Skeletal muscle satellite cell (primary cell): ENCODE data around the gene TP53TG5.
A peak's percentile ranks its signal among the peaks of the same experiment; 100 is the strongest.

ENCODE experiments used
- H3K27me3 ChIP-seq: 2 replicates; pipeline ENCODE4 v1.7.0; 2013; ENCODE audit warnings: low read length; ENCODE audit not compliant: control insufficient read depth, insufficient read depth
- H3K36me3 ChIP-seq: 2 replicates; pipeline ENCODE4 v1.7.0; 2013; ENCODE audit warnings: mild to moderate bottlenecking, control low read depth, low read length; ENCODE audit not compliant: insufficient read depth
- H3K4me1 ChIP-seq: 2 replicates; pipeline ENCODE4 v1.7.0; 2013; ENCODE audit warnings: low read length; ENCODE audit not compliant: control insufficient read depth, insufficient read depth
- H3K4me2 ChIP-seq: 2 replicates; pipeline ENCODE4 v1.7.0; 2013; ENCODE audit warnings: mild to moderate bottlenecking, low read length
- H3K4me3 ChIP-seq: 2 replicates; pipeline ENCODE4 v1.7.0; 2013; ENCODE audit warnings: low read length
- H3K9ac ChIP-seq: 2 replicates; pipeline ENCODE4 v1.7.0; 2013; ENCODE audit warnings: mild to moderate bottlenecking, low read depth, low read length, moderate library complexity
- H3K9me3 ChIP-seq: replicated peaks from 2 replicates; pipeline ENCODE4 v1.7.0; 2013; ENCODE audit warnings: mild to moderate bottlenecking, control low read depth, low read length

TP53TG5 gene

GRCh38 chr20:45373353-45374100 is 4.6 kb downstream of the TP53TG5 start:
- no peaks in the 10 kb centered on the region for H3K9me3 ChIP-seq
- H3K27me3 ChIP-seq: no peaks in the 10 kb centered on the region
- H3K4me3 ChIP-seq: peak overlapping the region; percentile 67
- H3K36me3 ChIP-seq: peaks cover 2% of the 10 kb centered on the region
- H3K4me2 ChIP-seq: peak overlapping the region; percentile 83
- H3K9ac ChIP-seq: peak overlapping the region; percentile 35
- H3K4me1 ChIP-seq: peaks cover 7% of the 10 kb centered on the region

- Histone ChIP-seq H3K4me3 (peak overlapping the region; percentile 67), H3K9ac (no peak overlapping the region), H3K36me3 (peaks cover 10% of the 10 kb centered on the region), H3K9me3 (no peaks in the 10 kb centered on the region), H3K4me2 (peak overlapping the region; percentile 83), H3K27me3 (no peaks in the 10 kb centered on the region), H3K4me1 (peaks cover 7% of the 10 kb centered on the region)
These were observed 5.3 kb downstream of the TP53TG5 start for GRCh38 chr20:45372646-45373352.

- Histone ChIP-seq H3K4me1 (peaks cover 7% of the 10 kb centered on the region), H3K27me3 (no peaks in the 10 kb centered on the region), H3K36me3 (peaks cover 15% of the 10 kb centered on the region), H3K9ac (no peak overlapping the region), H3K4me3 (peak overlapping the region; percentile 67), H3K4me2 (peak overlapping the region; percentile 83), H3K9me3 (no peaks in the 10 kb centered on the region)
These were observed 5.9 kb downstream of the TP53TG5 start for GRCh38 chr20:45372241-45372640.

- no peaks in the 10 kb centered on the region for H3K27me3 ChIP-seq
- H3K36me3 ChIP-seq: peaks cover 31% of the 10 kb centered on the region
- no peak overlapping the region for H3K4me3 ChIP-seq
- H3K4me1 ChIP-seq: peaks cover 7% of the 10 kb centered on the region
- no peak overlapping the region for H3K4me2 ChIP-seq
- no peak overlapping the region for H3K9ac ChIP-seq
- no peaks in the 10 kb centered on the region for H3K9me3 ChIP-seq
These were observed 7.5 kb downstream of the TP53TG5 start for GRCh38 chr20:45370571-45371160.

- peaks cover 36% of the 10 kb centered on the region for H3K36me3 ChIP-seq
- no peak overlapping the region for H3K4me3 ChIP-seq
- H3K4me1 ChIP-seq: peaks cover 13% of the 10 kb centered on the region
These were observed 9.7 kb downstream of the TP53TG5 start for GRCh38 chr20:45368221-45368980.

GRCh38 chr20:45367126-45367525 is 11.0 kb downstream of the TP53TG5 start:
- Histone ChIP-seq H3K4me2 (no peak overlapping the region), H3K4me3 (no peak overlapping the region), H3K4me1 (peaks cover 10% of the 10 kb centered on the region), H3K36me3 (peaks cover 36% of the 10 kb centered on the region), H3K27me3 (no peaks in the 10 kb centered on the region), H3K9me3 (no peaks in the 10 kb centered on the region), H3K9ac (no peak overlapping the region)

More at GRCh38 chr20:45368221-45368980, 9.7 kb downstream of the TP53TG5 start:
- Histone ChIP-seq H3K9me3 (no peaks in the 10 kb centered on the region), H3K9ac (no peak overlapping the region), H3K27me3 (no peaks in the 10 kb centered on the region), H3K4me2 (no peak overlapping the region)

GRCh38 chr20:45366631-45367030 is 11.5 kb downstream of the TP53TG5 start:
- H3K9ac ChIP-seq: no peak overlapping the region
- H3K27me3 ChIP-seq: no peaks in the 10 kb centered on the region
- H3K4me2 ChIP-seq: no peak overlapping the region
- no peak overlapping the region for H3K4me3 ChIP-seq
- peaks cover 10% of the 10 kb centered on the region for H3K4me1 ChIP-seq
- peaks cover 36% of the 10 kb centered on the region for H3K36me3 ChIP-seq
- no peaks in the 10 kb centered on the region for H3K9me3 ChIP-seq

GRCh38 chr20:45366192-45366591 is 11.9 kb downstream of the TP53TG5 start:
- H3K9ac ChIP-seq: no peak overlapping the region

GRCh38 chr20:45365444-45365970 is 12.6 kb downstream of the TP53TG5 start:
- peaks cover 36% of the 10 kb centered on the region for H3K36me3 ChIP-seq
- H3K9ac ChIP-seq: no peak overlapping the region
- H3K9me3 ChIP-seq: no peaks in the 10 kb centered on the region
- no peak overlapping the region for H3K4me2 ChIP-seq
- H3K4me1 ChIP-seq: peaks cover 17% of the 10 kb centered on the region
- H3K27me3 ChIP-seq: no peaks in the 10 kb centered on the region
- no peak overlapping the region for H3K4me3 ChIP-seq

More at GRCh38 chr20:45366192-45366591, 11.9 kb downstream of the TP53TG5 start:
- Histone ChIP-seq H3K9me3 (no peaks in the 10 kb centered on the region), H3K4me3 (no peak overlapping the region), H3K36me3 (peaks cover 36% of the 10 kb centered on the region), H3K4me2 (no peak overlapping the region), H3K27me3 (no peaks in the 10 kb centered on the region), H3K4me1 (peaks cover 10% of the 10 kb centered on the region)

GRCh38 chr20:45363611-45364492 is 14.3 kb downstream of the TP53TG5 start:
- Histone ChIP-seq H3K9ac (peak overlapping the region; percentile 99), H3K4me2 (peak overlapping the region; percentile 97), H3K4me3 (peak overlapping the region; percentile 99), H3K36me3 (peaks cover 36% of the 10 kb centered on the region), H3K4me1 (peaks cover 32% of the 10 kb centered on the region), H3K9me3 (no peaks in the 10 kb centered on the region), H3K27me3 (no peaks in the 10 kb centered on the region)
